GM12801 (cell line): Measurements from ENCODE around the gene PLXNB3.

Source experiments
- TF ChIP-seq, protein P1 (sequence below): IDR thresholded peaks from one replicate; pipeline ENCODE4 v1.5.1; 2011; ENCODE audit warnings: control low read depth; ENCODE audit not compliant: insufficient read length; ENCODE audit errors: extremely low read depth

PLXNB3 gene

DNA sequence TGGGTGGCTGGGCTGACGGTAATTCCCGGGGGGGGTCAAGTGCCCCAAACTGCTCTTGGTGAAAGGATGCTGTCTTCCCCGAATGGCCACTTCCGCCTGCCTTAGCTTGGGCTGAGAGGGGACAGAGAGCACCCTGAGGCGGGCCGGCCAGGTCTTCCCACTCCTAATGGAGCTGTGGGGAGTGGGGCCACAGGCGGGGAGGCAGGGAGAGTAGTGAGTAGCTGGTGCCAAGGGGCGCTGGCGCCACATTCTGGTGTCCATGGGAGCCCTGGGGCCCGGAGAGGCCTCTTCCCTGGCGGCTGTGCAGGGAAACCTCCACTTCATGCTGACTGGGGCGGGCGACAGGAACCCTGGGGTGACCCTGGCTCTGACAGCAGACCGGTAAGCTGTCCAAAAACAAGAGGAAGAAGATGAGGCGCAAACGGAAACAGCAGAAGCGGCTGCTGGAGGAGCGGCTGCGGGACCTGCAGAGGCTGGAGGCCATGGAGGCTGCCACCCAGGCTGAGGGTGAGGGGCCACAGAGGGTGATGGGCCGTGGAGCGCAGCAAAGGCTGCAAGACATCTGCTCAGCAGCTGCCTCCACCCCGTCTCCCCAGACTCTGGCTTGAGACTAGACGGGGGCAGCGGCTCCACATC is 19.4 kb downstream of the PLXNB3 start:
- TF ChIP-seq, protein P1, sequence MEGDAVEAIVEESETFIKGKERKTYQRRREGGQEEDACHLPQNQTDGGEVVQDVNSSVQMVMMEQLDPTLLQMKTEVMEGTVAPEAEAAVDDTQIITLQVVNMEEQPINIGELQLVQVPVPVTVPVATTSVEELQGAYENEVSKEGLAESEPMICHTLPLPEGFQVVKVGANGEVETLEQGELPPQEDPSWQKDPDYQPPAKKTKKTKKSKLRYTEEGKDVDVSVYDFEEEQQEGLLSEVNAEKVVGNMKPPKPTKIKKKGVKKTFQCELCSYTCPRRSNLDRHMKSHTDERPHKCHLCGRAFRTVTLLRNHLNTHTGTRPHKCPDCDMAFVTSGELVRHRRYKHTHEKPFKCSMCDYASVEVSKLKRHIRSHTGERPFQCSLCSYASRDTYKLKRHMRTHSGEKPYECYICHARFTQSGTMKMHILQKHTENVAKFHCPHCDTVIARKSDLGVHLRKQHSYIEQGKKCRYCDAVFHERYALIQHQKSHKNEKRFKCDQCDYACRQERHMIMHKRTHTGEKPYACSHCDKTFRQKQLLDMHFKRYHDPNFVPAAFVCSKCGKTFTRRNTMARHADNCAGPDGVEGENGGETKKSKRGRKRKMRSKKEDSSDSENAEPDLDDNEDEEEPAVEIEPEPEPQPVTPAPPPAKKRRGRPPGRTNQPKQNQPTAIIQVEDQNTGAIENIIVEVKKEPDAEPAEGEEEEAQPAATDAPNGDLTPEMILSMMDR: no peak

DNA sequence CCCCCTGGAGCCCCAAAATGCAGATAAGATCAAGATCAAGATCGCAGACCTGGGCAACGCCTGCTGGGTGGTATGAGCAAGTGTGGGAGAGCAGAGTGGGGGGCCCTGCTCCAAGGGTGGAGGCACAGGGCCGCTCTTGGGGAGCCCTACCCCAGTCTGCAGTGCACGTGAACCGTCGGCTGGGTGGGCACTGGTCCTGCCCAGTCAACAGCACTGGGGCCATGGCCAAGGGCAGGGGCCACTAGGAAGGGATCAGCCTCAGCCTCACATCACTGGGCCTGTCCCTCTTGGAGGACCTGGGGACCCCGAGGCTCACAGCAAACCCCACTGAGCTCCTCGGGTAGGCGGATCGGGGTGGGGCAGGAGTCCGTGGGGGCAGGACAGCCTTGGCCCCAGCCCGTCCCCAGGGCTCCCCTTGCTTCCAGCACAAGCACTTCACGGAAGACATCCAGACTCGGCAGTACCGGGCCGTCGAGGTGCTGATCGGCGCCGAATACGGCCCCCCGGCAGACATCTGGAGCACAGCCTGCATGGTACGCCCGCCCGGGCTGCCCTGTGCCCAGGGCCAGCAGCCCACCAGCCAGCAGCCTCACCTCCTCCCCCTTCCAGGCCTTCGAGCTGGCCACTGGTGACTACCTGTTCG is 20.4 kb downstream of the PLXNB3 start:
- TF ChIP-seq, protein P1: no peak

DNA sequence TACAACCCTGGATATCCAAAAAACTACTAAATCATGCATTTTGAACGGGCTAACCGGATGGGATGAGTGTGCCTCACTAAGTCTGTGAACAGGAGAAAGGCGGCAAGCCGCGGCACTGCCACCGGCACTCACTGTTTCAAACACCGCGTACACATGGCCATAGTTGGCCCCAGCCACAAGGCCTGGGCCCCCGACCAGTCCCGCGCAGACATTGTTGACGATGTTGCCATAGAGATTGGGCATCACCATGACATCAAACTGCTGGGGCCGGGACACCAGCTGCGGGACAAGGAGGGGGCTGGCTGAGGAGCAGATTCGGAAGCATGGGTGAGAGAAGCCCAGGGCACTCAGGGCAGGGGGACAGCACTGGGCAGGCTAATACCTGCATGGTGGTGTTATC is 22.6 kb downstream of the PLXNB3 start:
- TF ChIP-seq, protein P1: no peak

DNA sequence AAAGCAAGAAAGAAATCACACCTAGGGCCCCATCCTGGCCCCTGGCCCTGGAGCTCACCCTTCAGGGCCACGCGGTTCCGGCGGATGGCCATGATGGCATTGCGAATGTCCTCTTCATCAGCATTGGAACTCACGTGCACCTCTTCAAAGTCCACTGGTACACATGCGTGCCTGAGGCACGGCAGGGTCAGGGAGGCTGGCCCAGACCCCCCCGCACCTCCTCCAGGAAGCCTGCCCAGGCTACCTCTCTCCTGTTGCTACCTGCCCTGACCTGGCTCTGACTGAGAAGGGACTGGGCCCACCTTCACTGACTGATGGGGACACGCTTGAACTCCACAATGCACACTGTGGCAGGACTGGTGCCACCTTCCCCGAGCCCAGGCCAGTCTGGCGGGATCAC is 25.6 kb downstream of the PLXNB3 start:
- TF ChIP-seq, protein P1: no peak

DNA sequence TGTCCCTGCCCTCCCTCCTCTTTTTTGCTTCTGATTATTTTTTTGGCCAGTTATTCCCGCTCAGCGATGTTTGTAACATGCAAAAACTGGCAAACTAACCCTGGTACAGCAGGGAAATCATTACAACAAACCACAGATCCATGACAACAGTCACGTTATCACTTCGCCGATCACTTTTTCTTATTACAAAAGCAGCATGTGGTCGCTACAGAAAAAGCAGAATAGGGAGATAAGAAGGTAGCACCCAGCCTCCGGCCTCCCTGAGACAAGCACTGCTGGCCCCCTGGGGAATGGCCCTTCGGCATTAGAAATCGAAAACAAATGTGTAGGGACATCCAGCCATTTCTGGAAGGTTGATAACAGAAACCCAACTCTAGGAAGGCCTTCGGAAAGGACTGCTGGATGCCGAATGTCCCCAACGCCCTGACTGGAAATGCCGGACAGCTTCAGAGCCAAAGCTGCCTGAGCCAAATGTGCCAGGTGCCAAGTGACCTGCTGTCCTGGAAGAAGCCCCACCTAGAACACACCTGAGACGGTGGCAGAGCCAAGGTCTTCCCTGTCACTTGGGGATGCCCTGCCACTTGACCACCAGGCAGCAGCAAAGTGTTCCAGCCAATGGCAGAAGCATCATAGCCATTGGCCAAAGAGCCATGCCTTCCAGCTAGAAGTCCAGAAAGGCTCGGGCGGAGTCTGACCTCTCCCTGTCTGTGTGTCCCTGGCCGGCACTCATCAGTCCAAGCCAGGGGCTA is 27.2 kb downstream of the PLXNB3 start:
- TF ChIP-seq, protein P1: no peak

DNA sequence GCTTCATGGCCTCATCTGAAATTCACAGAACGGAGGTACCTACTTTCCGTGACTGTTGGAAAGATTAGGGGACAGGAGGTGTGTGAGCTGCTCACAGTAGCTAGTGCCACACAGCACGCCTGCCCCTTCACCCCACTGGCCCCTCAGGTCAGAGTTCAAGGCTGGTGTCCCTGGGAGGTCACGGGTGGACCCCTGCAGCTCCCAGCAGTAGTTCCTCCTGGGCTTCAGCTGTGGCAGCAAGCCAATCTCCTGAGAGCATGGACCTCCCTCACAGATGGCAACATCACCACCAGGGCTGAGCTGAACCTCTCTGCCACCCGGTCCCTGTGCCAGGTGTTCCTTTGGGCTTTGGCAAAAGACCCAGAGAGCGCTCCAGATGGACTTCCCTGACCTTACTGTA is 28.3 kb downstream of the PLXNB3 start:
- TF ChIP-seq, protein P1: no peak

DNA sequence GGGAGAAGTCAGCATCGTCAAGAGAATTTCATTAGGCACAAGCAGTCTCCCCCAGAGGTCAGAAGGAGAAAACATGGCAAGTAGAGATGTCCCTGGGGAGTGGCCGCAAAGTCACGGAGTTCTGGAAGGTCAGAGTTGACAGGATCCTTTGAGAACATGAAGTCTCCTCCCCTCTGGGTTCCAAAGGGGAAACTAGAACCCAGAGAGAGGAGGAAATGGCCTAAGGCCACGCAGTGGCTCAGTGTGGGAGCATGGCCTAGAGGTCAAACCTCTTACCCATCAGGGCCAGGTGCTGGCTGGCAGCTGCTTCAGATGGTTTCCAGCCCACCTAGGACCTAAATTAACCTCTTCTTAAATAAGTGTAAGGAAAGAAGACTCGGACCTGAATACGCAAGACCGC is 29.2 kb downstream of the PLXNB3 start:
- TF ChIP-seq, protein P1: no peak
